ENCODE results near the gene TCF20.
A peak's percentile ranks its signal among the peaks of the same experiment; 100 is the strongest.

Gene TCF20

DNA sequence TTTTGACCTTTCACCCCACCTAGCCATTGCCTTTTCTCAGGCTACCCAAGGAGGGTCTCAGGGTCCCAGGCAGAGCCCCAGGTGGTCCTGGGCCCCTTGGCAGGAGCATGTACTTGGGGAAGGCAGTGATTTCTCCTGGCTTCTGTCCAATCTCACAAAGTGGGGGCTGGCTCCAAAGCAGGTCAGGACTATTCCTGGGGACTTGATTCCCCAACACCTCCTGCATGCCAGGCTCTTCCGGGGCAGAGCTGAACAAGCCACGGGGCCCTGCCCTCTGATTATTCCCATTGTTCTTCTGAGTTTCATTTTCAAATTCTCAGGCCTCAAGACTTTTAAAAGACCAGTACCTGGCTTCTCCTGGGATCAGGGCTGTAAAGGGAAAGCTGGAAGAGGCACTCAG, 1.5 kb upstream of the TCF20 start:
- no peak overlapping the region for H3K4me3 ChIP-seq (ENCODE audit: low read depth, low read length)
- no peak for TF ChIP-seq CTCF (IDR thresholded peaks at IDR 0.05; ENCODE audit: borderline replicate concordance, insufficient read depth, low read depth, low read length)

GRCh38 chr22:42271191-42271813, 849 bp upstream of the TCF20 start:
- H3K4me3 ChIP-seq (ENCODE audit: low read depth, low read length): no peak overlapping the region
- TF ChIP-seq CTCF (IDR thresholded peaks at IDR 0.05; ENCODE audit: borderline replicate concordance, insufficient read depth, low read depth, low read length): no peak

DNA sequence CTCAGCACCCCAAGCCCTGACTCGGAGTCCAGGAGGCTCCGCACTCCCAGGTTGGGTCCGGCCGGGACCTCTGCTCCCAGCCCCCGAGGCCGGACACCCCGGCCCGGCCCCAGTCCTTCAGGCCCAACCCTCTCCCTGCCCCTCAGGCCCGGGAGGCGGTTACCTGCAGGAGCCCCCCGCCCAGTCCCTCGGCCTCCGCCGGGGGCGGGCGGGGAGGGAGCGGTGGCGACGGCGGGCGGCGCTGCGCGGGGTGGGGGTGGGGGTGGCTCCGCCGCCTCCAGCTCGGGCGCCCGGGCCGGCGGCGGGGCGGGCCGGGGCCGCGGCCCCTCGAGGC, 310 bp downstream of the TCF20 start:
- peak overlapping the region; percentile 98 for H3K4me3 ChIP-seq (ENCODE audit: low read depth, low read length)
- TF ChIP-seq CTCF (IDR thresholded peaks at IDR 0.05; ENCODE audit: borderline replicate concordance, insufficient read depth, low read depth, low read length): no peak

- peak overlapping the region; percentile 98 for H3K4me3 ChIP-seq (ENCODE audit: low read depth, low read length)
- peak; percentile 21; the same call in 1 of the 2 replicates for TF ChIP-seq CTCF (IDR thresholded peaks at IDR 0.05; ENCODE audit: borderline replicate concordance, insufficient read depth, low read depth, low read length)
Observed at GRCh38 chr22:42269432-42270175, 849 bp downstream of the TCF20 start.

DNA sequence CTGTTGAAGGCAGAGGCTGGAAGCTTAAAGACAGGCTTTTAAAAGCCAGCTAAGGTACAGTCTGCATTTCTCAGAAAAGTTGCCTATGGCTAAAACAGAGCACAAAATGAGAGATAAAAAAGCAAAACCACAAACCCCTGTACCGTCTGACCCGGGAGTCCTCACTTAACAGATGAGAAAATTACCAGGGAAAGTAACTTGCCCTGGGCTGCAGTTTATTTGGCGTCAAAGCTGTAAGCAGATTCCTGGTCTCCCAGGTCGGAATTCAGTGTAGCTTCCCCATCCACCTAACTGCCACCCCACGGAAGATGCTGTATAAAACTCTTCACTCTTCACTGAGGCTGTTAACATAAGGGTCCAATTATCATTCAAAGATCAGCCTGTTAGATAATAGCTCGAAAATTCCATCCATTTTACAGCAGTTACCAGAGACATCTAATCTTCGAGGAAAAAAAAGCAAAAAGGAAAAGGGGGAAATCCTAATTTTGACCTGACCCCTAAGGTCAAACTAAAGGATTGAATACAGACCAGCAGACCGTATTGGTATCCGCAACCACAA, 1.5 kb downstream of the TCF20 start:
- no peak for TF ChIP-seq CTCF (IDR thresholded peaks at IDR 0.05; ENCODE audit: borderline replicate concordance, insufficient read depth, low read depth, low read length)

DNA sequence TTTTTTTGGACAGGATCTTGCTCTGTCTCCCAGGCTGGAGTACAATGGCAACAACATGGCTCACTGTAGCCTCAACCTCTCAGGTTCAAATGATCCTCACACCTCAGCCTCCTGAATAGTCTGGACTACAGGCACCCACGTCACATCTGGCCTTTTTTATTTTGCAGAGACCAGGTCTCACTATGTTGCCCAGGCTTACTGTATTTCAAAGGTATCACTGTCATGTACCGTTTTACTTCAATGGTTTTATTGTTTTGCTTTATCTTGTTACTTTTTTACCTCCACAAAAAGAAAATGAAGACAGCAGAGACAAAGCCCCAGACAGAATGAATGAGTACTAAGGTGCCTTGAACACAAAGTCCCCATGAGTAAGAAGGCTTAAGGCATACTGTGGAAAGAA, 5.1 kb downstream of the TCF20 start:
- no peak for TF ChIP-seq CTCF (IDR thresholded peaks at IDR 0.05; ENCODE audit: borderline replicate concordance, insufficient read depth, low read depth, low read length)
- H3K4me3 ChIP-seq (ENCODE audit: low read depth, low read length): no peak overlapping the region

More for the DNA sequence above, 1.5 kb downstream of the TCF20 start:
- peak overlapping the region; percentile 98 for H3K4me3 ChIP-seq (ENCODE audit: low read depth, low read length)

GRCh38 chr22:42263944-42264343, 6.5 kb downstream of the TCF20 start:
- TF ChIP-seq CTCF (IDR thresholded peaks at IDR 0.05; ENCODE audit: borderline replicate concordance, insufficient read depth, low read depth, low read length): no peak
- no peak overlapping the region for H3K4me3 ChIP-seq (ENCODE audit: low read depth, low read length)

All from GM12875 (cell line).